Measurements from ENCODE around the gene PRMT3.

The PRMT3 gene

GRCh38 chr11:20535271-20535881 lies 147.9 kb downstream of the PRMT3 start:
- no peak overlapping the region for H3K4me3 ChIP-seq
- DNase-seq, result no peak
- H3K4me1 ChIP-seq, result no peaks in the 10 kb centered on the region
- H3K36me3 ChIP-seq, result no peaks in the 10 kb centered on the region
- no peak for TF ChIP-seq CTCF (IDR thresholded peaks at IDR 0.05)
- peaks cover 0 to 7% of the 10 kb centered on the region in 2 donors for H3K27me3 ChIP-seq
- H3K9me3 ChIP-seq, result peaks cover 0 to 8% (median 4%) of the 10 kb centered on the region in 3 donors
- H3K27ac ChIP-seq, result no peak overlapping the region
- intact Hi-C loops (cut with DNase I; ENCODE audit: low total_unique reads), result no loop called here

GRCh38 chr11:20536365-20536764 lies 148.8 kb downstream of the PRMT3 start:
- no peaks in the 10 kb centered on the region for H3K36me3 ChIP-seq
- peaks cover 0 to 7% of the 10 kb centered on the region in 2 donors for H3K27me3 ChIP-seq
- H3K9me3 ChIP-seq, result peaks cover 0 to 8% (median 4%) of the 10 kb centered on the region in 3 donors
- no peak for TF ChIP-seq CTCF (IDR thresholded peaks at IDR 0.05)
- intact Hi-C loops (cut with DNase I; ENCODE audit: low total_unique reads), result no loop called here
- no peaks in the 10 kb centered on the region for H3K4me1 ChIP-seq
- no peak overlapping the region for H3K4me3 ChIP-seq
- no peak overlapping the region for H3K27ac ChIP-seq
- no peak for DNase-seq

- Histone ChIP-seq H3K27me3 (peaks cover 0 to 7% of the 10 kb centered on the region in 2 donors), H3K4me1 (no peaks in the 10 kb centered on the region), H3K4me3 (no peak overlapping the region), H3K36me3 (no peaks in the 10 kb centered on the region), H3K27ac (no peak overlapping the region), H3K9me3 (peaks cover 0 to 8% (median 4%) of the 10 kb centered on the region in 3 donors)
- intact Hi-C loops (cut with DNase I; ENCODE audit: low total_unique reads), result no loop called here
- no peak for TF ChIP-seq CTCF (IDR thresholded peaks at IDR 0.05)
- no peak for DNase-seq
Observed at GRCh38 chr11:20536784-20537183, 149.3 kb downstream of the PRMT3 start.

- Histone ChIP-seq H3K36me3 (no peaks in the 10 kb centered on the region), H3K27ac (no peak overlapping the region), H3K9me3 (peaks cover 0 to 8% (median 4%) of the 10 kb centered on the region in 3 donors), H3K4me1 (no peaks in the 10 kb centered on the region), H3K27me3 (no peaks in the 10 kb centered on the region), H3K4me3 (no peak overlapping the region)
- intact Hi-C loops (cut with DNase I; ENCODE audit: low total_unique reads), result no loop called here
- DNase-seq, result no peak
- TF ChIP-seq CTCF (IDR thresholded peaks at IDR 0.05), result no peak
Observed at GRCh38 chr11:20541503-20541902, 154.0 kb downstream of the PRMT3 start.

GRCh38 chr11:20544603-20545237 lies 157.2 kb downstream of the PRMT3 start:
- Histone ChIP-seq H3K27ac (no peak overlapping the region), H3K36me3 (no peaks in the 10 kb centered on the region), H3K9me3 (no peaks in the 10 kb centered on the region), H3K4me1 (no peaks in the 10 kb centered on the region), H3K4me3 (no peak overlapping the region), H3K27me3 (no peaks in the 10 kb centered on the region)
- TF ChIP-seq CTCF (IDR thresholded peaks at IDR 0.05), result no peak
- intact Hi-C loops (cut with DNase I; ENCODE audit: low total_unique reads), result no loop called here
- DNase-seq, result no peak

Measured in tibial artery (tissue), 4 donors.